ENCODE data around the gene KCNMB2.

The KCNMB2 gene

GRCh38 chr3:178663201-178663934 lies 127.1 kb downstream of the KCNMB2 start:
- DNase-seq, result no peak

GRCh38 chr3:178665747-178666146 lies 129.5 kb downstream of the KCNMB2 start:
- DNase-seq, result no peak

- no peak for DNase-seq
These were observed 132.9 kb downstream of the KCNMB2 start for GRCh38 chr3:178669022-178669601.

- no peak for DNase-seq
These were observed 133.5 kb downstream of the KCNMB2 start for GRCh38 chr3:178669758-178670157.

- no peak for DNase-seq
These were observed 135.1 kb downstream of the KCNMB2 start for GRCh38 chr3:178671377-178671776.

- DNase-seq, result no peak
These were observed 135.6 kb downstream of the KCNMB2 start for GRCh38 chr3:178671791-178672190.

- DNase-seq, result no peak
These were observed 136.0 kb downstream of the KCNMB2 start for GRCh38 chr3:178672275-178672674.

- no peak for DNase-seq
These were observed 137.3 kb downstream of the KCNMB2 start for GRCh38 chr3:178673529-178673928.

- no peak for DNase-seq
These were observed 139.8 kb downstream of the KCNMB2 start for GRCh38 chr3:178676077-178676476.

- no peak for DNase-seq
These were observed 140.9 kb downstream of the KCNMB2 start for GRCh38 chr3:178676942-178677790.

GRCh38 chr3:178677961-178678360 lies 141.7 kb downstream of the KCNMB2 start:
- DNase-seq, result no peak

GRCh38 chr3:178680037-178680436 lies 143.8 kb downstream of the KCNMB2 start:
- DNase-seq, result no peak

- no peak for DNase-seq
These were observed 144.3 kb downstream of the KCNMB2 start for GRCh38 chr3:178680489-178680888.

- DNase-seq, result no peak
These were observed 148.8 kb downstream of the KCNMB2 start for GRCh38 chr3:178684881-178685590.

GRCh38 chr3:178685591-178685906 lies 149.3 kb downstream of the KCNMB2 start:
- no peak for DNase-seq

- DNase-seq, result no peak
These were observed 150.6 kb downstream of the KCNMB2 start for GRCh38 chr3:178686826-178687225.

- no peak for DNase-seq
These were observed 154.3 kb downstream of the KCNMB2 start for GRCh38 chr3:178690571-178690970.

GRCh38 chr3:178699364-178699763 lies 163.1 kb downstream of the KCNMB2 start:
- no peak for DNase-seq

- no peak for DNase-seq
These were observed 163.6 kb downstream of the KCNMB2 start for GRCh38 chr3:178699810-178700209.

- no peak for DNase-seq
These were observed 167.2 kb downstream of the KCNMB2 start for GRCh38 chr3:178703268-178703975.

- peak in 1 of 2 experiments; percentile 16 for DNase-seq
These were observed 169.7 kb downstream of the KCNMB2 start for GRCh38 chr3:178705925-178706324.

GRCh38 chr3:178706411-178706810 lies 170.2 kb downstream of the KCNMB2 start:
- no peak for DNase-seq

Measured in NCI-H526 (cell line).